RKO (cell line): ENCODE data around the gene OCEL1.
A peak's percentile ranks its signal among the peaks of the same experiment; 100 is the strongest.

Source experiments
- DNase-seq: peaks from one replicate; pipeline ENCODE4 v3.0.0-alpha.2; 2016; ENCODE audit warnings: low spot score

The OCEL1 gene

DNA sequence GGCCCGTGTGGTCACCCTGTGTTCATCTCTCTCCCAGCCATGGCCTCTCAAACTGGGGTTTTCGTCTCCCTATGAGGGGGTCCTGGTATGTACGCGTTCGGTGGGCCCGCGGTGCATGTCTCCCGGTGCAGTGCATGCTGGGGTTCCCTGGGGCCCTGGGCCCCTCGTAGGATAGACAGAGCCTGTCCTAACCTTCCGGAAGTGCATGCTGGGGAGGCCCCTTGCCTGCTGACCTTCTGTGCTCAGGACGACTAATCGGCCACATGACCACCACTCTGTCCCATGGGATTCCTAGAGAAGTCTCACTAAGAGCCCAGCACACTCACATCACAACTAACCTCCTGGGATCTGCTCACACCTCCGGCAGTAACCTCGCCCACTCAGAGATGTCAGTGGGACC, 15.7 kb upstream of the OCEL1 start:
- no peak for DNase-seq

DNA sequence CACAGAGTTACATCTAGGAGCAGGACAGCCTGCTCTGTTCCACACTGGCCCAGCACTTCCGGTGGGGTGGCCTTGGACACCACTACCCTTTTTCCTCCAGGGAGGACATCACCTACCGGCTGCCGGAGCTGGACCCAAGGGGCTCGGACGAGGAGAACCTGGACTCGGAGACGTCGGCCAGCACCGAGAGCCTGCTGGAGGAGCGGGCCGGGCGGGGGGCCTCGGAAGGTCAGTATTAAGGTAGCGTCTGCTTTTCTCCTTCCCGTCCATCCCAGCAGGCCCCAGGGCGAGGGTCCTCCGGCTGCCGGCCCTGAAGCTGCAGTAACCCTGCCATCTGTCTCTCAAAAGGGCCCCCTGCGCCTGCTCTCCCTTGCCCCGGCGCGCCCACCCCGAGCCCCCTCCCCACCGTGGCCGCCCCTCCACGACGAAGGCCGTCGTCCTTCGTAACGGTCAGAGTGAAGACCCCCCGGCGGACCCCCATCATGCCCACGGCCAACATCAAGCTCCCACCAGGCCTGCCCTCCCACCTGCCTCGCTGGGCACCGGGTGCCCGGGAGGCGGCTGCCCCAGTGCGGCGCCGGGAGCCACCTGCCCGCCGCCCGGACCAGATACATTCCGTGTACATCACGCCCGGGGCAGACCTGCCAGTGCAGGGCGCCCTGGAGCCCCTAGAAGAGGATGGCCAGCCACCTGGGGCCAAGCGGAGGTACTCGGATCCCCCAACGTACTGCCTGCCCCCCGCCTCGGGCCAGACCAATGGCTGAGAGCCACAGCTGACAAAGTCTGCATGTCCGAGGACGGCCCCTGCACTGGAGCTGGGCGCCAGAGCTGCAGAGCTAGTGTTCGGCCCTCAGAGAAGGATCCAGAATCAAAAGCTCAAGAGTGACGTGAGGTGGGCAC, 14.2 kb upstream of the OCEL1 start:
- no peak for DNase-seq

DNA sequence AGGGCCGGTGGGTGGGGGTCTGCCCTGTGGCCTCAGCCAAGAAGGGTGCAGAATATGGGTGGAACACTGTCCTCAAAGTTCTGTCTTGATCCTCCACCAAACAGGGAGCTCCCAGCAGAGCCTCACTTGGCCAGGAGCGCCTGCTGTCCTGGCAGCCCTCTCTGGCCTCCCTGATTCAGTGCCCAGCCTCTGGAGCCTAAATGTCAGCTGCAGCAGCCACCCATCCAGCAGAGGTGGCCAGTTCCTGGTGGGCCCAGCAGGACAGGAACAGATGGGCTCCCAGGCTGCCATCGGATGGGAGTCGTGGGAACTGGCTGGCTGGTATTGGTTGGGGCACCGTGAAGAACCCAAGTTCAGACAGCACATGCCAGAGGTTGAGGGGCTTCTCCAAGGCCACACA, 12.7 kb upstream of the OCEL1 start:
- no peak for DNase-seq

DNA sequence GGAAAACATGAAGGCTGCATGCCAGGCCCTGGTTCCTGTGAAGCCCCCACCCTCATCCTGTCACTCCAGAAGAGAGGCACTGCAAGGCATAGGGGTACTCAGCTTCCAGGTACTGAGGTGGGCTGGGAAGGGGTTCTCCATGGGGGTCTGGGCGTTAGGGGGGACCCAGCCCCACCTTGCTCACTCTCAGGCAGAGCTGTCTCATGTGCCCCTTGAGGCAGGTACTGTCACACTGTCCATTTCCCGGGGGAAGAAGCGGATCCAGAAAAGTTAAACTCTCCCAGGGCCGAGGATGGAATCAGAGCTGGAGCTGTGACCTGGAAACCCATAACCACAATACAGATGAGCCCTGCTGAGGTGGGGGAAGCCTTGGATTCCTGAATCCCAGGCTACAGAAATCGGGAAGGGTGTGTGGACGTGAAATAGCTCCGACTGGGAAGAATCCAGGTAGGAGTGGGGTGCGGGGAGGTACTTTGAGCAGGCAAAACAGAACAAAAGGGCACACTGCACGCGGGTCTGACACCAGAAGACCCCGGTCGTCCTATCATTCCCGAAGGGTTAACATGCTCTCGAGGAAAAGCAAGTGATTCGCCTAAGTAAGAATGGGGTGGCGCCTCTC, 11.4 kb upstream of the OCEL1 start:
- DNase-seq, result no peak

DNA sequence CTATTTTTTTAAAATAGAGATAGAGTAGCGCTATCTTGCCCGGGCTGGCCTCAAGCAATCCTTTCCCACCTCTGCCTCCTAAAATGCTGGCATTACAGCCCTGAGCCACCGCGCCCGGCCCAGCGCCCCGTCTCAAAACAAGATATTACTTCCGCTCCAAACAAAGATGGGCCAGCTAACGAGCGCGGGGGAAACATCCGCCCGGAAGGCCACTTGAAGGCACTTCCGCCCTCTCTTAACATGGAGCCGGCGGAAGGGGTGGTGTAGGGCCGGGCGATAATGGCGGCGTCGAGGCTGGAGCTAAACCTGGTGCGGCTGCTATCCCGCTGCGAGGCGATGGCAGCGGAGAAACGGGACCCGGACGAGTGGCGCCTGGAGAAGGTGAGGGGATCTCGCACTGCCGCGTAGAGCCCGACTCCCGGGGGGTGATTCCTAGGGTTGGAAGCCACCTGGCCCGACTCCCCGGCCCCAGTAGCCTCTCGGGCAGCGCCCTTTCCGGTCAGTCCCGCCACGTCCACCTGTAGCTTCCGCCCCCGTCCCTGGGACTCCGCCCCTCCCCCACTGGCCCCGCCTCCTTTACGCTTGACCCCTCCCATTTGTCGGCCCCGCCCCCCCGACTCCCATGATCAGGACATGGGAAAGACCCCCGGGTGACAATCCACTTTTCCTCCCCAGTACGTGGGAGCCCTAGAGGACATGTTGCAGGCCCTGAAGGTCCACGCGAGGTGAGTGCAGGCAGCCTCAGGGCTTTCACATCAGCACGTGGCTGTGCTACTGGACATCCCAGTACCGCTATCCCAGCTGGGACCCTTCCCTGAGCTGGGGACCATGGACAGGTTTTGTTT, 10.7 kb upstream of the OCEL1 start, which contains the start of gene USE1:
Gene USE1, plus strand, starts transcription at position 231 of the 845 bp plus-strand sequence. Its CDS starts 49 bp downstream, at position 280.
- peak; percentile 94 for DNase-seq

- DNase-seq, result no peak
Measured at GRCh38 chr19:17216058-17216670, 9.9 kb upstream of the OCEL1 start.

- DNase-seq, result no peak
Measured at GRCh38 chr19:17219286-17219685, 6.7 kb upstream of the OCEL1 start.

DNA sequence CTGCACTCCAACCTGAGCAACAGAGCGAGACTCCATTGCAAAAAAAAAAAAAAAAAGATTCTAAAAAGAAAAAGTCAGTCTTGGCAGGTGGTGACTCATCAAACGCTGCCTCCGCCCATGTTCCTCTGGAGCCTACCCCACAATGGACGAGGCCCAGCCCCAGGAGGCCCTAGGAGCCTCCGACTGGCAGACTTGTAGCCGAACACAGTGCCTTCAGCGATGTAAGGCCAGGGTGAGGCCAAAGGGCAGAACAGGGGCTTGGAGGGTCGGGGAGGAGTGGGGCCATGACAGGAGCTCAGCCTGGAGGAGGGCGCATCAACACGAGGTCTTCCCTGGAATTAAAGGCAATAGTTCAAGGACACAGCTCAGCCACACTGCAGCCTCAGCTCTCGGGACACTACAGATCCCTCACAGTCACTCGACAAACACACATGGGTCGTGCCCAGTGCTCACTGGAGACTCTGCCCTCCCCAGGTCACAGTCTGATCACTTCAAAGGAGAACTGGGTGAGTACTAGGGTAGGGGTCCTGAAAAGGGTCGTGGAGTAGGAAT, 5.7 kb upstream of the OCEL1 start:
- DNase-seq, result peak; percentile 61

DNA sequence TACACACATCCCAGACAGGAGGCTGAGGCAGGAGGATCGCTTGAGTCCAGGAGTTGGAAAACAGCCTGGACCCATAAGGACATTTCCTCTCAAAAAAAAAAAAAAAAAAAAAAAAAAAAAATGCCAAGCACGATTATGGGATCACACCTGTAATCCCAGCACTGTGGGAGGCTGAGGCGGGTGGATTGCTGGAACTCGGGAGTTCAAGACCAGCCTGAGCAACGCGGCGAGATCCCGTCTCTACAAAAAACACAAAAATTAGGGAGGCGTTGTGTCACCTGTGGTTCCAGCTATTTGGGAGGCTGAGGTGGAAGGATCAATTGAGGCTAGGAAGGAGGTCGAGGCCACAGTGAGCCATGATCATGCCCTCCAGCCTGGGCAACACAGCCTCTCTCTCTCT, 973 bp upstream of the OCEL1 start:
- DNase-seq, result no peak

DNA sequence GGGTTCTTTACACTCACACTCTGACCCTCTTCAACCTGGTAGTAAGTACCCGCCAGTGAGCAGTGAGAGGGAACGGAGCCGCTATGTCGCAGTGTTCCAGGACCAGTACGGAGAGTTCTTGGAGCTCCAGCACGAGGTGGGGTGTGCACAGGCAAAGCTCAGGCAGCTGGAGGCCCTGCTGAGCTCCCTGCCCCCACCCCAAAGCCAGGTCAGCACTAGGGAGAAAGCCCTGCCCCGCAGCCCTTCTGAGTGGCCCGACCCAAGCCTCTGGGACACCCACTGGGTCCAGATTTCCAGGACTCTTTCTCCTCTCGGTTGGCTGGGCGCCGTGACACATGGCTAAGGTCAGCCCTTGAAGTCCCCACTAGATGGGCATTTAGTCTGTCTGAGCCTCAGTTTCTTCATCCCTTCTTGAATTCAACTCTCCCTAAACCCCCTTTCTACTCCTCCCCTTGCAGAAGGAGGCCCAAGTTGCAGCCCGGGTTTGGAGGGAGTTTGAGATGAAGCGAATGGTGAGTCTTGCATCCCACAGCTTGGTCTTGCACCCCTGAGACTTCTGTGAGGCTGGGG, 1.9 kb downstream of the OCEL1 start:
- no peak for DNase-seq

DNA sequence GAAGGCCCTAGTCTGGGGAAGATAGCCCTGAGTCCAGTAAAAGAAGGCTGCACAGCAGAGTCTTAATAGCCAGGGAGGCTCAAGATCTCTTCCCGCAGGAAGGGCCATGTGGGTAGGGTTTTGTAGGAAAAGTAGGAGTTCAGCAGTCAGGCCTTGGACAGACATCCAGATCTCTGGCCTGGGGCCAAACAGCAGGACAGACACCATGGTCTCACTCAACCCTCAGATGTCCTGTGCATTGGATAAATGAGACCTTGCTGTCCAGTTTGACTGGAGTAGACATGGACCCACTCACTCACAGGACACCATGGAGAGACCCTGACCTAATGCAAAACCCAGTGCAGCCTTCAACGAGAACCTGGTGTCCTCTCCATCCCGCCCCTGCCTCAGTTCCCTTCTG, 3.9 kb downstream of the OCEL1 start:
- DNase-seq, result no peak

DNA sequence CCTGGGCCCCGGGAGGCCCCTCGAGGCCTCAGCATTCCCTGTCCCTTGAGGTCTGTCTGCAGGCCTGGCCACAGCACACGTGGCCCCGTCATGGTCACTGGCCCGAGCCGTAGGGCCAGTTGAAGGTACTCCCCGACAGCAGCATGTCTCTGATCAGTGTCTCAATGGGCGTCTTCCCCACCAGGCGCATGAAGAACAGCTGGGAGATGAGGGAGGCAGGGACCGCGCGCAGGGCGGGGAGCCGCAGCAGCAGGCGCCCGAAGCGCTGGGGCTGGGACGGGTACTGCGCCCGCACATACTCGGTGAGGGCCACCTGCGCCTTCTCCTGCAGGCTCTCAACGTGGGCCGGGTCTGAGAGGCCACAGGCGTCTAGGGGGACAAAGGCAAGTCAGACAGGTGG, 6.2 kb downstream of the OCEL1 start:
- DNase-seq, result no peak

GRCh38 chr19:17234911-17235299, 8.9 kb downstream of the OCEL1 start:
- DNase-seq, result peak; percentile 66

DNA sequence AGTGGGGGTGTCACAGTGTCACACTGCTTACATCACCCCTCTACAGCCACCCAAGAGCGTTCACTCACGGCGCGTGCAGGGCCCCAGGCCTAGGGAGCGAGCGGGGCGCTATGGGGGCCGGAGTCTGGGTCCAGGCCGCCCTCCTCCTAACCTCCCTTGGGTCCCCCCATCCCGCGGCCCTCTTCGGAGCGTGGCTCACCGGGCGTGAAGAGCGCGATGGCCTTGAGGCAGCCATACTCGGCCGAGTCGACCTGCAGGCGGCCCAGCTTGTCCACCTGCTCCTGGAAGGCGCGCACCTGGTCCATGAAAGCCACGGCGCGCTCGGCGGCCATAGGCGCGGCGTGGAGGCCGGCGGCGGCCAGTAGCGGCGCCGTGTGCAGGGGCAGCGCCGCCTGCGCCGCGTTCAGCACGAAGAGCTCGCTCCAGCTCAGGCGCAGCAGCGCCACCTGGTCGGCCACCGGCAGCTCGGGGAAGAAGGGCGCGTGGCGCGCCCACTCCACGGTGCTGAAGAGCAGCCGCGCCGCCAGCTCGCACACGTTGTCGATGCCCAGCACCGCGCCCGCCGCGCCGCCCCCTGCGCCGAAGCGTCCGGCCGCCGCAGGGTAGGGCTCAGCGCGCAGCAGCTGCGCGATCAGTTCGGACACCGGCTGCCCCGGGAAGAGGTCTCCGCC, 9.4 kb downstream of the OCEL1 start:
- peak; percentile 75 for DNase-seq

GRCh38 chr19:17235971-17236777, 10.1 kb downstream of the OCEL1 start:
- peak; percentile 69 for DNase-seq

DNA sequence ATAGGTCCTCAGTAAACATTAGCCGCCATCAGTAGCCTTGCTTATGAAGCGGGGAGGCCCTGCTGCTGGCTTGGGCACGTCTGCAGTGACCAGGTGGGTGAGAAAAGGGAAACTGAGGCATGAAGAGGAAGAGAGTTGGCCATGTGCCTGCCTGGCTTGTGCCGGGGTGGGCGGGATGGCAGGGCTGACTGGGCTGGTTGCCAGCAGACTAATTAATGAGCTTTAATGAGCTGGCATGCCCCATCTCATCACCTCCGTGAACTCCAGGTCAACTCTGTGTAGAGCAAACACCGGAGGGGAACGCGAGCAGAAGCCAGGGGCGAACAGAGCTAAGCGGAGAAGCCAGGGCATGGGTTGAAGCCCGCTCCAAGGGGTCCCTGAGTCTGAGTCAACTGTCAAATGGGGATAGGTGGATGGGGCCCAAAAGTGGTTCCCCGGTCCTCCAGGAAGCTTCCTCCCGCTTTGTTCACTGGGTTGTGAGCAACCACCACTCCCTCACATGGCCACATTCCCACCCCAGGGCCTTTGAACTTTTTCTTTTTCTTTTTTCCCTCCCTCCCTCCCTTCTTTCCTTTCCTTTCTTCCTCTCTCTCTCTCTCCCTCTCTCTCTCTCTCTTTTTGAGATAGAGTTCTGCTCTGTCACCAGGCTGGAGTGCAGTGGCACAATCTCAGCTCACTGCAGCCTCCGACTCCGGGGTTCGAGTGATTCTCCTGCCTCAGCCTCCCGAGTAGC, 11.0 kb downstream of the OCEL1 start:
- no peak for DNase-seq

- DNase-seq, result no peak
Measured at GRCh38 chr19:17237747-17238706, 12.0 kb downstream of the OCEL1 start.
